Esophagus squamous epithelium (tissue), 5 donors: ENCODE data around the gene PTPRN2. TPM values are rescaled to one million over a fixed set of nuclear protein-coding genes. Genes with fewer than 3 reads are reported as not detected.
"Not testable (repeated sequence)": the region's sequence is repeated elsewhere in the genome, so short reads cannot be mapped to it uniquely, and the experiment has no call there.

Experiments used
- DNase-seq: peaks from one replicate; lab custom pipeline; 2025; lab: John Stamatoyannopoulos, UW
- H3K27ac ChIP-seq, 4 donors: fragments of 200-600 bp; sonication (generic); one replicate each; pipeline ENCODE4 v1.5.1; 2016 to 2019; ENCODE audit warnings: mild to moderate bottlenecking in 1 of 4
- H3K27me3 ChIP-seq, 4 donors: fragments of 200-600 bp; sonication (generic); 1 replicate in 3 of 4; 2 replicates in 1 of 4; pipeline versions ENCODE4 v1.5.1 to v1.6.0; 2017 to 2021; ENCODE audit warnings: antibody characterized with exemption in 1 of 4
- H3K36me3 ChIP-seq, 3 donors: fragments of 200-600 bp; sonication (generic); one replicate each; pipeline ENCODE4 v1.5.1; 2016 to 2019
- H3K4me1 ChIP-seq, 3 donors: fragments of 200-600 bp; sonication (generic); one replicate each; pipeline ENCODE4 v1.5.1; 2017 to 2019
- H3K4me3 ChIP-seq, 4 donors: fragments of 200-600 bp; sonication (generic); 1 replicate in 3 of 4; 2 replicates in 1 of 4; pipeline ENCODE4 v1.5.1; 2016 to 2019; ENCODE audit warnings: mild to moderate bottlenecking in 2 of 4, moderate library complexity in 1 of 4
- H3K9me3 ChIP-seq, 3 donors: fragments of 200-600 bp; sonication (generic); one replicate each; pipeline ENCODE4 v1.5.1; 2016 to 2019
- CTCF ChIP-seq, 6 experiments: fragments of 450-650 bp in 4 of 6; fragments of 200-600 bp in 2 of 6; sonication (generic) in 2 of 6; IDR thresholded peaks; one replicate each; pipeline ENCODE4 v1.5.1; 2016 to 2019; ENCODE audit warnings: antibody characterized with exemption in 6 of 6, mild to moderate bottlenecking in 4 of 6, moderate library complexity in 4 of 6
- POLR2A ChIP-seq, 4 donors: fragments of 450-650 bp; IDR thresholded peaks; one replicate each; pipeline ENCODE4 v1.6.1; 2017; ENCODE audit warnings: antibody characterized with exemption in 4 of 4, mild to moderate bottlenecking in 4 of 4, moderate library complexity in 3 of 4
- WGBS, 2 donors: methylation state at CpG; one replicate each; pipeline ENCODE4 v1.1.5; 2018; 5-methylcytosine and 5-hydroxymethylcytosine counted together
- intact Hi-C: fragments of 100-400 bp; cut with DNase I; formaldehyde crosslinking; loops from one replicate; pipeline ENCODE4 v1.15.0; 2022
- total RNA-seq, 4 donors: library from RNA; depleted of rRNA; stranded (reverse); fragments of >200 nt; gene quantifications; one replicate each; pipeline ENCODE4 v1.1.0, GENCODE V29; 2016
- donor health status: DM: yes; HTN: yes; CAD: no.

PTPRN2 gene
- total RNA-seq, 4 donors from 2014 or later = 0.38 to 2.7 (median 1.0) TPM

GRCh38 chr7:158039270-158039669, 548.4 kb downstream of the PTPRN2 start:
- TF ChIP-seq CTCF (IDR thresholded peaks at IDR 0.05) (no peak), POLR2A (IDR thresholded peaks at IDR 0.05) (no peak)
- H3K4me3 ChIP-seq = no peak overlapping the region
- no peak for DNase-seq

DNA sequence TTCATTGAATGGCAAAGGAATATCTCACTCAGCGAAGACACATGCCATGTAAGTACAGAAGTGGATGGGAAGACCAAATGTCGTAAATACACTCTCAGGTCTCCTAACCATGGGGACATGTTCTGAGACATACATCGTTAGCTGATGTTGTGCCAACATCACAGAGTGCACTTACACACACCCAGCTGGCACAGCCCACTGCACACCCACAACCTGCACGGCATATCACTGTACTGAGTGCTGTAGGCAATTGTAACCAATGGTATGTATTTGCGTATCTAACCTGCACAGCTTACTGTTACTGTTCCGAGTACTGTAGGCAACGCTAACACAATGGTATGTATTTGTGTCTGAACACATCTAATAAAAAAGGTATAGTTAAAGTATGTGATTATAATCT, 550.4 kb downstream of the PTPRN2 start:
- no peaks in the 10 kb centered on the region for H3K4me1 ChIP-seq
- peaks cover 0 to 4% (median 0%) of the 10 kb centered on the region in 4 donors for H3K27me3 ChIP-seq
- no peak overlapping the region for H3K27ac ChIP-seq
- no peak overlapping the region for H3K4me3 ChIP-seq
- no peaks in the 10 kb centered on the region for H3K36me3 ChIP-seq
- no peak for DNase-seq
- intact Hi-C loops = no loop called here
- 86 to 92% methylated on average over 7 of the region's 7 CpGs for WGBS, 2 donors
- TF ChIP-seq POLR2A (IDR thresholded peaks at IDR 0.05) (no peak), CTCF (IDR thresholded peaks at IDR 0.05) (no peak)
- peaks cover 0 to 15% (median 7%) of the 10 kb centered on the region in 3 donors for H3K9me3 ChIP-seq

More at GRCh38 chr7:158039270-158039669, 548.4 kb downstream of the PTPRN2 start:
- intact Hi-C loops = no loop called here
- Histone ChIP-seq H3K9me3 (peaks cover 0 to 11% (median 7%) of the 10 kb centered on the region in 3 donors), H3K27ac (no peak overlapping the region), H3K4me1 (no peaks in the 10 kb centered on the region), H3K36me3 (no peaks in the 10 kb centered on the region), H3K27me3 (no peaks in the 10 kb centered on the region)

DNA sequence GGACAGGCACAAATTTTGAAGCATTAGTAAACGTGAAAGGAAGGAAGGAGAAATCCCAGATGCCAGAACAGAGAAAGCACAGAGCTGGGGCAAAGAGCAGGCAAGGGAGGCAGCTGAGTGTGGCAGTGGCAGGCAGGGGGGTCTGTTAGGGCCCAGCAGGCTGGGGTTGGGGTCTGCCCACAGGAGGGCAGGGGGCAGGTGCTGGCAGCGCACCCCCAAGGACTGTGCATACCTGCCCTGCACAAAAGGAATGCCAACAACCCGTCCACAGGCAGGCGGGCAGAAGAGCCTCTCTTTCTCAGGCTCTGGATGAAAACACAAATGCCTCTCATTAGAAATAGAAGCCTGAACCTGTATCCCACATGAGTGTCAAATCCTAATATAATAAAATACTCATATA, 552.3 kb downstream of the PTPRN2 start:
- intact Hi-C loops = no loop called here
- Histone ChIP-seq H3K27me3 (peaks cover 0 to 4% (median 0%) of the 10 kb centered on the region in 4 donors), H3K4me1 (no peaks in the 10 kb centered on the region), H3K4me3 (no peak overlapping the region), H3K36me3 (no peaks in the 10 kb centered on the region), H3K27ac (no peak overlapping the region), H3K9me3 (peaks cover 0 to 15% (median 7%) of the 10 kb centered on the region in 3 donors)
- no peak for DNase-seq
- no peak for TF ChIP-seq POLR2A (IDR thresholded peaks at IDR 0.05)
- TF ChIP-seq CTCF (IDR thresholded peaks at IDR 0.05) = no peak
- 65 to 72% methylated on average over 4 of the region's 4 CpGs for WGBS, 2 donors

- no peak for TF ChIP-seq POLR2A (IDR thresholded peaks at IDR 0.05)
- TF ChIP-seq CTCF (IDR thresholded peaks at IDR 0.05) = no peak
- Histone ChIP-seq H3K36me3 (no peaks in the 10 kb centered on the region), H3K4me1 (no peaks in the 10 kb centered on the region), H3K27ac (no peak overlapping the region), H3K9me3 (peaks cover 0 to 13% (median 6%) of the 10 kb centered on the region in 3 donors), H3K27me3 (peaks cover 0 to 4% (median 0%) of the 10 kb centered on the region in 4 donors), H3K4me3 (no peak overlapping the region)
- 0 to 84% methylated on average over 1 to 3 of the region's 3 CpGs for WGBS, 2 donors
- DNase-seq = no peak
- intact Hi-C loops = no loop called here
These were observed 553.1 kb downstream of the PTPRN2 start for GRCh38 chr7:158034571-158034970.

DNA sequence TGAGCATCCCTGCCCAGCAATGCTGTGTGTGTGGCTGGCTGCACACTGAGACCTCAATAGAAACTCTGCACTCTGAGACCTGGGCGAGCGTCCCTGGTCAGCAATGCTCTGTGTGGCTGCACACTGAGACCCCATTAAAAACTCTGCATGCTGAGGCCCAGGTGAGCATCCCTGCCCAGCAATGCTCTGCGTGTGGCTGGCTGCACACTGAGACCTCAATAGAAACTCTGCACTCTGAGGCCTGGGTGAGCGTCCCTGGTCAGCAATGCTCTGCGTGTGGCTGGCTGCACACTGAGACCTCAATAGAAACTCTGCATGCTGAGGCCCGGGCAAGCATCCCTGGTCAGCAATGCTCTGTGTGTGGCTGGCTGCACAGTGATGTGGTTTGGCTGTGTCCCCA, 553.7 kb downstream of the PTPRN2 start:
- H3K27me3 ChIP-seq, H3K4me1 ChIP-seq, DNase-seq, H3K27ac ChIP-seq, intact Hi-C loops, H3K4me3 ChIP-seq, H3K9me3 ChIP-seq, H3K36me3 ChIP-seq: not testable (repeated sequence)
- 79 to 92% methylated on average over 2 to 6 of the region's 6 CpGs for WGBS, 2 donors

DNA sequence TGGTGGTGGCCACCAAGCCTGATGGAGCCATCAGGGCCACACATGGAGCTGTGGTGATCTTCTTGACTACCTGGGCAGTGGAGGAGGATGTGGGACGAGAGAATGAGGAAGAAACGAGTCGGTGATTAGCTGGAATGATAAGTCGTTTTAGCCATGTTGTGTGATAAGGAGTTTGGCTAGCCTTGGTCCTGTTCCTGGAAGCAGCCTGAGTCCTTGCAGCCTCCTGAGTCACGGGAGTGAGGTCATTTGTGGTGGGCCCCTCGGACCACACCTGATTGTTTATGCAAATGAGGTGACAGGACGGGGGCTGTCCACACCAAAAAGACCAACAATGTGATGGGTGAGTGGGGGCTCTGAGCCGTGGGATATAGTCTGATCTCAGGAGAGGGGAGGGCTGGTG, 554.4 kb downstream of the PTPRN2 start:
- no peaks in the 10 kb centered on the region for H3K36me3 ChIP-seq
- 79 to 81% methylated on average over 8 of the region's 8 CpGs for WGBS, 2 donors
- H3K27me3 ChIP-seq = peaks cover 0 to 4% (median 0%) of the 10 kb centered on the region in 4 donors
- no peak overlapping the region for H3K4me3 ChIP-seq
- no peak for DNase-seq
- no peak overlapping the region for H3K27ac ChIP-seq
- intact Hi-C loops = no loop called here
- H3K9me3 ChIP-seq = peaks cover 0 to 4% (median 0%) of the 10 kb centered on the region in 3 donors
- no peaks in the 10 kb centered on the region for H3K4me1 ChIP-seq
- TF ChIP-seq POLR2A (IDR thresholded peaks at IDR 0.05) = no peak
- no peak for TF ChIP-seq CTCF (IDR thresholded peaks at IDR 0.05)
